Activated T-helper 17 cell treated with anti-CD3 and anti-CD28 coated beads, Interleukin-2, amount 50 U/mL, for 72 hours (primary cell): Measurements from ENCODE around the gene INPP5A. TPM values are rescaled to one million over a fixed set of nuclear protein-coding genes. Genes with fewer than 3 reads are reported as not detected.
"Not testable (repeated sequence)": the region's sequence is repeated elsewhere in the genome, so short reads cannot be mapped to it uniquely, and the experiment has no call there.

Experiments used
- ATAC-seq: fragments of 150-1000 bp; cut with Tn5 transposase; replicated peaks from 2 replicates; pipeline ENCODE4 v1.10.0; 2021; ENCODE audit warnings: mild to moderate bottlenecking, moderate library complexity
- H3K27ac Mint-ChIP-seq: one replicate; pipeline ENCODE4 v1.8.0; 2022; ENCODE audit warnings: mixed read lengths
- H3K27me3 Mint-ChIP-seq: one replicate; pipeline ENCODE4 v1.8.0; 2022; ENCODE audit warnings: mixed read lengths
- H3K36me3 Mint-ChIP-seq: one replicate; pipeline ENCODE4 v1.8.0; 2022; ENCODE audit warnings: low read depth, mild to moderate bottlenecking, mixed read lengths
- H3K4me1 Mint-ChIP-seq: one replicate; pipeline ENCODE4 v1.8.0; 2022; ENCODE audit warnings: mixed read lengths
- H3K4me3 Mint-ChIP-seq: one replicate; pipeline ENCODE4 v1.8.0; 2022; ENCODE audit warnings: mild to moderate bottlenecking, mixed read lengths
- H3K9me3 Mint-ChIP-seq: one replicate; pipeline ENCODE4 v1.8.0; 2022; ENCODE audit warnings: mixed read lengths
- total RNA-seq, 2 donors: library from RNA; stranded (reverse); gene quantifications; one replicate each; pipeline ENCODE4 v1.2.3, GENCODE V29; 2022

The INPP5A gene
- total RNA-seq, 2 donors from 2014 or later, result 4.3 to 5.6 TPM

DNA sequence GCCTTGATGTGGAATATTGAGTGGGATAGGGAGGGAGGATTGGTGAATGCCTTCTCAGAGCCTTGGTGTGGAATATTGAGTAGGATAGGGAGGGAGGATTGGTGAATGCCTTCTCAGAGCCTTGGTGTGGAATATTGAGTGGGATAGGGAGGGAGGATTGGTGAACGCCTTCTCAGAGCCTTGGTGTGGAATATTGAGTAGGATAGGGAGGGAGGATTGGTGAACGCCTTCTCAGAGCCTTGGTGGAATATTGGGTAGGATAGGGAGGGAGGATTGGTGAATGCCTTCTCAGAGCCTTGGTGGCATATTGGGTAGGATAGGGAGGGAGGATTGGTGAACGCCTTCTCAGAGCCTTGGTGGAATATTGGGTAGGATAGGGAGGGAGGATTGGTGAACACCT is 16.0 kb downstream of the INPP5A start:
- not testable (repeated sequence) for H3K27me3 Mint-ChIP-seq, ATAC-seq, H3K27ac Mint-ChIP-seq, H3K9me3 Mint-ChIP-seq, H3K36me3 Mint-ChIP-seq, H3K4me3 Mint-ChIP-seq
- peaks cover 16% of the 10 kb centered on the region for H3K4me1 Mint-ChIP-seq

DNA sequence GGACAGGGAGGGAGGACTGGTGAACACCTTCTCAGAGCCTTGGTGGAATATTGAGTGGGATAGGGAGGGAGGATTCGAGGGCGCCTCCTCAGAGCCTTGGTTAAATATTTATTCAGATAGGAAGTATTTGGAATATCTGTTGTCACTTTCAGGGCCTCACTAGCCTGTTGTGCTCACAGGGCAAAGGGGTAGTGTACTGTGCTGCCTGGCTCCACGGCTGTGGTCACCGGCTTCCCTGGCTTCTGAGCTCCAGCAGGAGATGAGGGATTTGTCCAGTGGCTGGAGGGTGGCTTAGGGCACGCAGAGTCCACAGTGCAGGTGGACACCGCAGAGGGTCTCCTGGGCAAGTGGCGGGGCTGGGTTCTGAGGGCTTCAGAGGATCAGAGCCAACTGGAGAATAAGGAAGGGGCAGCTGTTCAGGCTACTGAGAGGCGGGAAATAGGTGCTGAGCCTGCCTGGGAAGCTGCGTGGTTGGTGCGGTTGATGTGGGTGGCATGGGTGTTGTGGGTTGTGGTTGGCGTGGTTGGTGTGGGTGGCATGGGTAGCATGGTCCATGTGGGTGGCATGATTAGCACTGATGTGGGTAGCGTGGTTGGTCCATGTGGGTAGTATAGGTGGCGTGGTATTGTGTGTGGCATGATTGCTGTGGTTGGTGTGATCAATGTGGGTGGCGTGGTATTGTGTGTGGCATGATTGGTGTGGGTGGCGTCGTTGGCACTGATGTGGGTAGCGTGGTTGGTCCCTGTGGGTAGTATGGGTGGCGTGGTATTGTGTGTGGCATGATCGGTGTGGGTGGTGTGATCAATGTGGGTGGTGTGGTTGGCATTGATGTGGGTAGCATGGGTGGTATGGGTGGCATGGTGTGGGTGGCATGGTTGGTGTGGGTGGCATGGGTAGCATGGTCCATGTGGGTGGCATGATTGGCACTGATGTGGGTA is 16.7 kb downstream of the INPP5A start:
- no peak overlapping the region for H3K27ac Mint-ChIP-seq
- H3K27me3 Mint-ChIP-seq, result no peaks in the 10 kb centered on the region
- H3K4me1 Mint-ChIP-seq, result peaks cover 19% of the 10 kb centered on the region
- no peaks in the 10 kb centered on the region for H3K36me3 Mint-ChIP-seq
- H3K9me3 Mint-ChIP-seq, result no peaks in the 10 kb centered on the region
- no peak overlapping the region for H3K4me3 Mint-ChIP-seq
- no peak for ATAC-seq

DNA sequence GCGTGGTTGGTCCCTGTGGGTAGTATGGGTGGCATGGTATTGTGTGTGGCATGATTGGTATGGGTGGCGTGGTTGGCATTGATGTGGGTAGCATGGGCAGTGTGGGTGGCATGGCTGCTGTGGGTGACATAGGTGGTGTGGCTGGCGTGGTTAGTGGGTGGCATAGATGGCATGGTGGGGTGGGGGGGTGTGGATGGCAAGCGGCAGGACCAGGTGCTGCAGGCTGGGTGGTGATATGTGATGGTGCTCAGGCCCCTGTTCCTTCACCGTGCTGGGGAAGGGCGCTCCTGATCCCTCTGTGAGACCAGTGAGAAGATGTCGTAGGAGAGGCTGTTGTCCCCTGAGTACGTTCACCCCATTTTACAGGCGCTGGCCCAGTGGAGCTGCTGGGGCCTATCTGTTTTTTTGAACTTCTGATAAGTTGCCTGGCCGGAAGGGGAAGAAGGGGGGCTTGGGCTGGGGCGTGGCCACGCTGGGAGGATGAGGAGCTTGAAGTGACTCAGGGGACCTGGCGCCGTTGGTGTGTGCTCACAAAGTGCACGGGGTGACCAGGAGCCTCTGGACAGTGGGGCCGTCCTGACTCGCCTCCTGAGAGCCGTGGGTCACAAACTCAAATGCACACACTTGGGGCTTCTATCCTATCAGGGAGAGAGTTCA is 17.5 kb downstream of the INPP5A start:
- Mint-ChIP-seq H3K4me3 (no peak overlapping the region), H3K9me3 (no peaks in the 10 kb centered on the region), H3K27ac (no peak overlapping the region), H3K27me3 (no peaks in the 10 kb centered on the region), H3K4me1 (peaks cover 25% of the 10 kb centered on the region), H3K36me3 (no peaks in the 10 kb centered on the region)
- ATAC-seq, result no peak

DNA sequence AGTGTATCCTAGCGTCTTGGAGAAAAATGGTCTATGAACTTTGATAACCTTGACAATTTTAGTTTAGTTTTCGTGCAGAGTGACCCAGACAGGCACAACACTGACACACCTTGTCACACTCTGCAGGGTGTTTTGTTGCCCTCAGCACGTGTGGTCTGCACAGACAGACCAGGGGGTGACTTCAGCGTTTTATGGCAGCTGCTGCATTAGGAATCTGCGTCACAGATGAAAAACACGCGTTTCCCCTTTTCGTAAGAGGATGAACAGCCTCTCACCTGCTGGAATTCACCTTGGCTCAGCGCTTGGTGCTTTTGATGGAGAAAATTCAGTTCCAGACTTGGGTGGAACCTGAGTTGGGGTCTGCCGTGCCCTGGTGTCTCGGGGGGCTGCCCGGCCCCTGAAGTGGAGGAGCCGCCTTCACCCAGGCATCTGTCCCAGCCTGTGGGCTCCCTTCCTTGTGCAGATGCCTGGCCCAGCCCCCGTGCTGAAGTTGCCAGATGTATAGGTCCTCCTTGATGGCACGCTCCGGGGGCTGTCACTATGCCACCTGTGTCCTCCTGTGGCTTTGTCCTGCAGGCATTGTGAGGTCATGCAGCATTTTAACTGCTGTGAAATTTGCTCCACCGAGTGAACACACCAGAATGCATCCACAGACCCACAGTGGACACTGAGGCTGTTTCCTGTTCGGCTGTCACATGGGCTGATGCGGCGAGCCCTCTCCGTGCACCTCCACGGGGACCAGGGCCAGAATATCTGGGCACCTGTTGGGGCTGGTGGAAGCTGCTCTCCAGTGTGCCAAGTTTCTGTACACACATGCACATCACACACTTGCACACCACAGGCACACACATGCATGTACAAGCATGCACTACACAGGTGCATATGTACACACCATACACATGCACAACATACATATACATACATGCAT is 18.3 kb downstream of the INPP5A start:
- no peaks in the 10 kb centered on the region for H3K36me3 Mint-ChIP-seq
- H3K27me3 Mint-ChIP-seq, result no peaks in the 10 kb centered on the region
- H3K27ac Mint-ChIP-seq, result no peak overlapping the region
- no peak overlapping the region for H3K4me3 Mint-ChIP-seq
- H3K9me3 Mint-ChIP-seq, result no peaks in the 10 kb centered on the region
- H3K4me1 Mint-ChIP-seq, result peaks cover 25% of the 10 kb centered on the region
- no peak for ATAC-seq

DNA sequence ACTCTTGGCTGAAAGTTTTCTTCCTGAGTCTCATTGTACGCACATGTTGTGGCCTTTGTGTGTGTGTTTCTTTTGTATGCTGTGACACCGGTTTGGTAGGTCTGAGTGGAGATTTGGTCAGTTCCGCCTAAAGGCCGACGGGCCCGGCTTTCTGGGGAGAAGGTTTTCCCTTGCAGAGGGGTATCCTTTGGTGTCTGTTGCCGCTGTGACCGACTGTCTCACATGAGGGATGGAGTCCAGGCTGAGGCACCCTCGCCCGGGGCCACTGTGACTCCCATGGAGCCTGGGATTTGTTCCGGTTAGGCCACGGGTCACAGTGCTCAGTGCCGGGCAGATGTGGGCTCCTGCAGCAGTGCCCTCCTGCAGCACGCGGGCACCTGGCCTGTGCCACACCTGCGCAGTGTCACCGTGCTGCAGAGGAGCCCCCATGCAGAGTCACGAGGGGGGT is 19.4 kb downstream of the INPP5A start:
- no peaks in the 10 kb centered on the region for H3K9me3 Mint-ChIP-seq
- H3K4me1 Mint-ChIP-seq, result peaks cover 21% of the 10 kb centered on the region
- no peak overlapping the region for H3K27ac Mint-ChIP-seq
- ATAC-seq, result no peak
- H3K4me3 Mint-ChIP-seq, result no peak overlapping the region
- no peaks in the 10 kb centered on the region for H3K36me3 Mint-ChIP-seq
- no peaks in the 10 kb centered on the region for H3K27me3 Mint-ChIP-seq

DNA sequence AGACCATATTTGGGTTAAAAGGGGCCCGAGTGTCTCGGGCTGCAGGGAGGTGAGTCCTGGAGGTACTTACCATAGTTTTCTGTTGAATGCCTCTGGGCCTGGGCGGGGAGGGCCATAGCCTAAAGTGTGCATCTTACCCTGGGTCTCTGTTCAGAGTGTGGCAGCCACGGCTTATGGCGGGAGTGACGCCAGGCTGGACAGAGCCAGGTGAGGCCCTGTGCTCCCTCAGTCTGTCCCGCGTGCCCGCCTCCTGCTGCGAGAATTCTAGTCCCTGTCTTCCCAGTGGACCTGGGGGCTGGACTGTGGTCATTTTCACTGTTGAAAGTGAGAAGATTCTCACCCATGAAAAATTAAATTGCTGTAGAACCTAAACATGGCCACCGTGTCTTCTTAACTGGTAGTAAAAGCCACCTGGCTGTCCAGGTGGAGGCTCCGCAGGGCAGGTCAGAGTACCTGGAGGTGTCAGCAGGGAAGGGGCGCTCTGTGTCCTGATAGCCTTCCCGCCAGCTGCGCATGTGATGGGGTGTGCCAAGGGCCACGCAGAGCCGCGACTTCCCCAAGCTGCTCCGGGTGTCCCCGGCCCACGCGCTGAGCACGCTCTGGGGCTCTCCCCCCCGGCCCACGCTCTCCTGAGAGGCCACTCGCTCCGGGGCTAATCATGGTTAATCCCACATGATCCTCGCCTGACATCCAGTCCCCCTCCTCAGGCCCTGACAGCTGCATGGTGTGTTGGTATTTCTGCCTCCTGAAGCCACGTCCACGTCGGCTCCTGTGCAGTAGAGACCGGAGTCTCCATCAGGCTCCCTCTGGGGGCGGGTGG is 20.3 kb downstream of the INPP5A start:
- no peak overlapping the region for H3K27ac Mint-ChIP-seq
- peaks cover 21% of the 10 kb centered on the region for H3K4me1 Mint-ChIP-seq
- no peaks in the 10 kb centered on the region for H3K27me3 Mint-ChIP-seq
- ATAC-seq, result no peak
- no peaks in the 10 kb centered on the region for H3K9me3 Mint-ChIP-seq
- no peaks in the 10 kb centered on the region for H3K36me3 Mint-ChIP-seq
- no peak overlapping the region for H3K4me3 Mint-ChIP-seq

DNA sequence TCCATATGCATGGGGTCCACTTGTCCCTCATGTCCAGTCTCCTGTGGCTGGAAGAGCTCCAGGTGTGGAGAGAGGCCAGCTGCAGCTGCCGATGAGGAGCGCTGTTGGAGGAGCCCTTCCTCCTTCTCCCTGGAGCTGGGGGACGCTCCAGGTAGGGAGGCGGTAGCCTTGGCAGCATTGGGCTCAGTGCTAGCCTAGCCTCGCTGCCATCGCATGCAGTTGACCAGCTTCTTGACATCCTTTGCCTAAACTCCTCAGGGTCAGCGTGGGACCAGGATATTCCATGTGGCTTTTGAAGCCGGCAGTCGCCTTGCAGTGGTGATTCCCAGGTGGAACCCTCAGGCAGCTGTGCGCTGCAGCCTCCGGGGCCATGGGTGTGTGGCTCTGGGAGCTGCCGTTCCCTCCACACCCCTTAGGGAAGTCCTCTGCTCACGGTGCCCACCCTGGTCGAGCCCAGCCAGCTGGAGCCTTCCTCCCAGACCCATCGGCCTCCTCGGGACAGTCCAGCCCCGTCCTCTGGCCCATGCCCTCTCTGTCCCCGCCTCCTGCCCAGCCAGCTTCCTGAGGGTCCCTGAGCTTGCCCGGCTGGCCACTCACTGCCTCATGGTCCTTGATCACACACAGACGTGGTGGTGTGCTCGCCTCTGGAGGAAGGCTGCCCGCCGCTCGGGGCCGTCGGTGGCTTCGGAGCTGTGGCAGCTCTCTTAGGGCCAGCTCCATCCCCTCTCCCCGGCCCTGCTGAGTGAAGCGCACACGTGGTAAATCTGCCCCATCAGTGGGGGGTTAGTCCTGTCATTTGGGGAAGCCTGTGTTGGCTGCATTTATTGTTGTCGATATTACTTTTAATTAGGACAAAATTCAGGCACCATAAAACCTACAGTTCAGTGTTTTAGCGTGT is 21.2 kb downstream of the INPP5A start:
- Mint-ChIP-seq H3K9me3 (no peaks in the 10 kb centered on the region), H3K27me3 (no peaks in the 10 kb centered on the region), H3K4me1 (peaks cover 21% of the 10 kb centered on the region), H3K4me3 (no peak overlapping the region), H3K36me3 (no peaks in the 10 kb centered on the region), H3K27ac (no peak overlapping the region)
- ATAC-seq, result no peak

DNA sequence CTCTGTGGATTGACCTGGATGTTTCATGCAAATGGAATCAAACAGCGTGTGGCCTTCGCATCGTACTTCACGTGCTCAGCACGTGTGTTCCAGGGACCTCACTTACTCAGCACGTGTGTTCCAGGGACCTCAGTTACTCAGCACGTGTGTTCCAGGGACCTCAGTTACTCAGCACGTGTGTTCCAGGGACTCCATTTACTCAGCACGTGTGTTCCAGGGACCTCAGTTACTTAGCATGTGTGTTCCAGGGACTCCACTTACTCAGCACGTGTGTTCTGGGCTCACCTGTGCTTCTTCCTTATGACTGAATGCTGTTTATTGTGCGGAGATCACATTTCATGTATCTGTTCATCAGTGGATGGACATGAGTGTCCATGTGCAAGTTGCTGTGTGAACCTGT is 22.0 kb downstream of the INPP5A start:
- Mint-ChIP-seq H3K27ac (no peak overlapping the region), H3K36me3 (no peaks in the 10 kb centered on the region), H3K27me3 (no peaks in the 10 kb centered on the region), H3K4me3 (no peak overlapping the region), H3K4me1 (peaks cover 21% of the 10 kb centered on the region), H3K9me3 (no peaks in the 10 kb centered on the region)
- no peak for ATAC-seq

DNA sequence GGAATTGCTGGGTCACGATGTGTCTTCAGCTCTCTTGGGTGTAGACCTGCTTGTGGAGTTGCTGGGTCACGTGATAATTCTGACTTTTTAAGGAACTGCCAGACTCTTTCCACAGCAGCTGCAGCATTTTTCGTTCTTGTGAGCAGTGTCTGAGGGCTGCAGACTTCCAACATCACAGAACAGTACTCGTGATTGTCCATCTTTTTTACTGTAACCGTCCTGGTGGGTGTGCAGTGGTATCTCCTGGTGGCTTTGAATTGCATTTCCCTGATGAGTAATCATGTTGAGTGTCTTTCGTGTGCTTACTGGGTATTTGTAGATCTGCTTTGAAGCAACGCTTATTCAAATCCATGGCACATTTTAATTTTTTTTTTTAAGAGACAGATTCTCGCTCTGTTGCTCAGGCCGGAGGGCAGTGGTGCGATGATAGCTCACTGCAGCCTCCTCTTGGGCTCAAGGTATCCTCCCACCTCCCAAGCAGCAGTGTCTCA is 22.7 kb downstream of the INPP5A start:
- ATAC-seq, result no peak

DNA sequence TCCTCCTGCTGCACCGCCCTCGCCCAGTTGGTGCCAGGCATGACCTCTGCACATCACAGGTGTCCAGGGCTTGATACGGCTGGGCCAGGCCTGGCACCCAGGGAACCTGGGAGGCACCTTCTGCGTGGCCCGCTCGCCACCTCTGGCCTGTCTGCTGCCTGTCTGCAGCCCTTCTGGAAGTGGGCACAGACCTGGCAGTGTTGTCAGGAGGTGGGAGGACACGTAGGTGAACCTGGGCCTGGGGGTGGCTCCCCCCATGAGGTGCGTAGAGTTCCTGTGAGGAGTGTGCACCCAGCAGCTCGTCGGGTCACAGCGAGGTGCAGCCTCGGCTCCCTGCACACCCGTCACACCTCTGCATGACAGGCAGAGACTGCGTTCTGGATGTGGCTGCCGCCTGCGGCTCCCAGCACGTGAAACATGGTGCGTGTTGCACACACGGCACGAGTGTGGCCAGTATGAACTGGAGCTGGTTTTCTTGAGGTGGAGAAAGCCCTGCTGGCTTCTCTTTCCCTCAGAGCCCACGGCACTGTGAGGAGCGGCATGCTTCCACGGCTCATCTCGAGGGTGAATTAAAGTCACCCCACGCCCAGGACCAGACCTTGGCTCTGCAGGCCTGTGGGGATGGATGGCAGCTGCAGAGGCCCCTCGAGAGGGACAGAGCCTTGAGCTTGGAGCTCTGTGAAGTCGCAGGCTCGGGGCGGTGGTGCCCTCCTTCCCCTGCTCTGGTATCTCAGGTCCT is 24.8 kb downstream of the INPP5A start:
- Mint-ChIP-seq H3K36me3 (no peaks in the 10 kb centered on the region), H3K27ac (no peak overlapping the region)
- ATAC-seq, result no peak

More for the DNA sequence above, 22.7 kb downstream of the INPP5A start:
- peaks cover 22% of the 10 kb centered on the region for H3K4me1 Mint-ChIP-seq
- H3K4me3 Mint-ChIP-seq, result no peak overlapping the region
- H3K27ac Mint-ChIP-seq, result no peak overlapping the region
- H3K9me3 Mint-ChIP-seq, result no peaks in the 10 kb centered on the region
- no peaks in the 10 kb centered on the region for H3K27me3 Mint-ChIP-seq
- H3K36me3 Mint-ChIP-seq, result no peaks in the 10 kb centered on the region

DNA sequence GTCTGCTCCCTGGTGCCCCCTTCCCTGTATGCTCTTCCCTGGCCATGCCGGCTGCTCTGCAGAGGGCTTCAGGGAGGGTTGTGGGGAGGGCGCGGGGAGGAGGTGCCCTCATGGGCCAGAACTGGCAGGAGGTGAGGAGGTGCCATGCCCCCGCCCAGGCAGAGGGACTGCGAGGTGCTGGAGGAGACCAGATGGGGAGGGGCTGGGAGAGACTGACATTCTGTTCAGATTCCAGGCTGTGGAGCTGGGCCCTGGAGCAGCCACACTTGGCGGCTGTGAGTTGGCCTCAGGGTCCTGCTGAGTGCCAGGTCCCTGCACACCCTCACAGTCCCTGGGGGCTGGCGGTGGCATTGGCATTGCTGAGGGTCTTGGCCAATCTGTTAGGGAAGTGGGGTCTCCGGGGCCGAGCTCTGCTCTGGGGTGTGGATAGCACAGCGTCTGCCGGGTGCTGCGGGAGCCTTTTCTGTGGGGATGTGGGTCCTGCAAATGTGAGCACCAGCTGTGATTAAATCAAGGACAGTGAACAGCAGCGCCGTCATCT is 25.4 kb downstream of the INPP5A start:
- H3K4me3 Mint-ChIP-seq, result no peak overlapping the region
- no peak overlapping the region for H3K27ac Mint-ChIP-seq
- no peaks in the 10 kb centered on the region for H3K9me3 Mint-ChIP-seq
- H3K36me3 Mint-ChIP-seq, result no peaks in the 10 kb centered on the region
- ATAC-seq, result no peak
- H3K4me1 Mint-ChIP-seq, result peaks cover 19% of the 10 kb centered on the region
- no peaks in the 10 kb centered on the region for H3K27me3 Mint-ChIP-seq

More for the DNA sequence above, 24.8 kb downstream of the INPP5A start:
- H3K9me3 Mint-ChIP-seq, result no peaks in the 10 kb centered on the region
- peaks cover 19% of the 10 kb centered on the region for H3K4me1 Mint-ChIP-seq
- no peaks in the 10 kb centered on the region for H3K27me3 Mint-ChIP-seq
- H3K4me3 Mint-ChIP-seq, result no peak overlapping the region
